K562 (cell line): ENCODE data around the gene ST3GAL3. TPM values are rescaled to one million over a fixed set of nuclear protein-coding genes. Genes with fewer than 3 reads are reported as not detected.

Experiments
- BMI1 ChIP-seq: fragments of 150-350 bp; IDR thresholded peaks from 2 replicates; pipeline ENCODE4 v1.6.1; 2014; ENCODE audit warnings: low read length
- ELF1 ChIP-seq: fragments of 200-800 bp; sonication (Bioruptor generic); IDR thresholded peaks from 2 replicates; pipeline ENCODE4 v1.6.1; 2016; ENCODE audit warnings: missing genetic modification characterization, missing compliant biosample characterization
- ELF4 ChIP-seq: fragments of 450-650 bp; formaldehyde crosslinking; IDR thresholded peaks from 2 replicates; pipeline ENCODE4 v1.4.0; 2022; ENCODE audit warnings: missing genetic modification characterization
- FUS ChIP-seq: fragments of 200-400 bp; formaldehyde crosslinking; optimal IDR thresholded peaks from 2 replicates; pipeline ENCODE3; 2017; ENCODE audit warnings: low read depth, low read length
- KDM1A ChIP-seq, 2 experiments: fragments of 450-650 bp; IDR thresholded peaks; 2 replicates each; pipeline ENCODE4 v1.6.1; 2016; ENCODE audit warnings: mild to moderate bottlenecking in 2 of 2
- KDM2B ChIP-seq: fragments of 250-450 bp; sonication (Bioruptor Pico); IDR thresholded peaks from 2 replicates; pipeline ENCODE4 v1.8.0; 2021; ENCODE audit warnings: mild to moderate bottlenecking, moderate library complexity
- KLF1 ChIP-seq: fragments of 450-650 bp; IDR thresholded peaks from 2 replicates; pipeline ENCODE4 v1.6.1; 2016; ENCODE audit warnings: missing genetic modification characterization, missing compliant biosample characterization
- KLF13 ChIP-seq: fragments of 450-650 bp; IDR thresholded peaks from 2 replicates; pipeline ENCODE4 v1.6.1; 2016; ENCODE audit warnings: missing genetic modification characterization, low read depth, mild to moderate bottlenecking, missing compliant biosample characterization, moderate library complexity, borderline replicate concordance
- KLF16 ChIP-seq: IDR thresholded peaks from 2 replicates; pipeline ENCODE4 v1.6.1; 2016; ENCODE audit warnings: antibody characterized with exemption
- LARP7 ChIP-seq: fragments of 450-650 bp; IDR thresholded peaks from 2 replicates; pipeline ENCODE4 v1.6.1; 2016
- MCM3 ChIP-seq: fragments of 450-650 bp; IDR thresholded peaks from 2 replicates; pipeline ENCODE4 v1.6.1; 2016
- MTF1 ChIP-seq: fragments of 250-450 bp; sonication (Bioruptor Pico); IDR thresholded peaks from 2 replicates; pipeline ENCODE4 v1.9.0; 2021; ENCODE audit warnings: moderate library complexity, mild to moderate bottlenecking, inconsistent platforms, borderline replicate concordance
- PPARD ChIP-seq: fragments of 250-450 bp; sonication (Bioruptor Pico); IDR thresholded peaks from 2 replicates; pipeline ENCODE4 v1.8.0; 2022; ENCODE audit warnings: inconsistent platforms, mild to moderate bottlenecking, moderate library complexity
- SAP30 ChIP-seq: fragments of 200-600 bp; sonication (generic); IDR thresholded peaks from 2 replicates; pipeline ENCODE4 v1.6.1; 2012; ENCODE audit warnings: borderline replicate concordance, low read depth, mild to moderate bottlenecking, moderate library complexity, low read length, control low read depth, inconsistent platforms; ENCODE audit not compliant: insufficient read depth, poor library complexity, severe bottlenecking
- TBL1XR1 ChIP-seq, 2 experiments: IDR thresholded peaks; 2 replicates each; pipeline ENCODE4 v1.6.1; 2012; ENCODE audit warnings: improper control_type of control experiment in 2 of 2, low read length in 2 of 2, mild to moderate bottlenecking in 1 of 2
- ZFX ChIP-seq: sonication (generic); formaldehyde crosslinking; IDR thresholded peaks from 2 replicates; pipeline ENCODE4 v1.8.0; 2022; ENCODE audit warnings: mild to moderate bottlenecking, missing genetic modification reagents, moderate library complexity
- ZKSCAN3 ChIP-seq: fragments of 250-450 bp; sonication (Bioruptor Pico); IDR thresholded peaks from 2 replicates; pipeline ENCODE4 v1.4.0; 2020
- ZNF133 ChIP-seq: fragments of 250-450 bp; sonication (Bioruptor Pico); IDR thresholded peaks from 2 replicates; pipeline ENCODE4 v1.4.0; 2020; ENCODE audit warnings: mild to moderate bottlenecking
- ZNF224 ChIP-seq: sonication (generic); formaldehyde crosslinking; IDR thresholded peaks from 2 replicates; pipeline ENCODE4 v1.8.0; 2022; ENCODE audit warnings: mild to moderate bottlenecking, missing genetic modification reagents
- ZNF24 ChIP-seq: fragments of 450-650 bp; IDR thresholded peaks from 2 replicates; pipeline ENCODE4 v1.6.1; 2016
- ZNF311 ChIP-seq: fragments of 250-450 bp; sonication (Bioruptor Pico); IDR thresholded peaks from 2 replicates; pipeline ENCODE4 v1.4.0; 2020; ENCODE audit warnings: mild to moderate bottlenecking, moderate library complexity
- polyA plus RNA-seq, 8 experiments: library from polyadenylated mRNA; depleted of rRNA in 4 of 8; stranded (reverse) in 5 of 8; unstranded in 3 of 8; fragments of >200 nt; fragmentation: Nextera tagmentation in 2 of 8; fragmentation: Illumina TruSeq in 1 of 8; extraction: Ambion mirVana in 2 of 8; extraction: Trizol in 1 of 8; gene quantifications; 2 replicates each; pipeline versions ENCODE4 v1.2.1 to v1.2.3, GENCODE V29; 2011 to 2014; ENCODE audit warnings: inconsistent platforms in 1 of 8, missing spikeins in 1 of 8
- total RNA-seq, 7 experiments: library from RNA; depleted of rRNA in 6 of 7; stranded (reverse); fragments of >200 nt in 6 of 7; fragmentation: Illumina TruSeq in 2 of 7; extraction: Trizol in 2 of 7; gene quantifications; 2 replicates each; pipeline versions ENCODE4 v1.2.1 to v1.2.3, GENCODE V29; 2011 to 2021; ENCODE audit warnings: low replicate concordance in 1 of 7
- TF ChIP-seq, protein P1 (sequence below): fragments of 250-450 bp; sonication (Bioruptor Pico); IDR thresholded peaks from 2 replicates; pipeline ENCODE4 v1.5.1; 2021; ENCODE audit warnings: mild to moderate bottlenecking
- TF ChIP-seq, protein P2 (sequence below): fragments of 250-450 bp; sonication (Bioruptor Pico); IDR thresholded peaks from 2 replicates; pipeline ENCODE4 v1.8.0; 2022; ENCODE audit warnings: inconsistent platforms
- TF ChIP-seq, protein P3 (sequence below), 2 experiments: fragments of 450-650 bp in 1 of 2; sonication (generic) in 1 of 2; formaldehyde crosslinking; conservative IDR thresholded peaks; 2 replicates each; pipeline versions ENCODE4 v1.4.0 to v1.8.1; 2020 to 2022; ENCODE audit warnings: mild to moderate bottlenecking in 1 of 2, missing genetic modification reagents in 1 of 2
- TF ChIP-seq, protein P4 (sequence below): sonication (generic); formaldehyde crosslinking; IDR thresholded peaks from 2 replicates; pipeline ENCODE4 v1.8.1; 2022; ENCODE audit warnings: missing genetic modification reagents

ST3GAL3 gene
- total and polyA plus RNA-seq, 9 of the 15 experiments (the other 6 are each of a cell fraction or from before 2014, with no cell fraction given), result 1.2 to 18.9 (median 11.0) TPM

DNA sequence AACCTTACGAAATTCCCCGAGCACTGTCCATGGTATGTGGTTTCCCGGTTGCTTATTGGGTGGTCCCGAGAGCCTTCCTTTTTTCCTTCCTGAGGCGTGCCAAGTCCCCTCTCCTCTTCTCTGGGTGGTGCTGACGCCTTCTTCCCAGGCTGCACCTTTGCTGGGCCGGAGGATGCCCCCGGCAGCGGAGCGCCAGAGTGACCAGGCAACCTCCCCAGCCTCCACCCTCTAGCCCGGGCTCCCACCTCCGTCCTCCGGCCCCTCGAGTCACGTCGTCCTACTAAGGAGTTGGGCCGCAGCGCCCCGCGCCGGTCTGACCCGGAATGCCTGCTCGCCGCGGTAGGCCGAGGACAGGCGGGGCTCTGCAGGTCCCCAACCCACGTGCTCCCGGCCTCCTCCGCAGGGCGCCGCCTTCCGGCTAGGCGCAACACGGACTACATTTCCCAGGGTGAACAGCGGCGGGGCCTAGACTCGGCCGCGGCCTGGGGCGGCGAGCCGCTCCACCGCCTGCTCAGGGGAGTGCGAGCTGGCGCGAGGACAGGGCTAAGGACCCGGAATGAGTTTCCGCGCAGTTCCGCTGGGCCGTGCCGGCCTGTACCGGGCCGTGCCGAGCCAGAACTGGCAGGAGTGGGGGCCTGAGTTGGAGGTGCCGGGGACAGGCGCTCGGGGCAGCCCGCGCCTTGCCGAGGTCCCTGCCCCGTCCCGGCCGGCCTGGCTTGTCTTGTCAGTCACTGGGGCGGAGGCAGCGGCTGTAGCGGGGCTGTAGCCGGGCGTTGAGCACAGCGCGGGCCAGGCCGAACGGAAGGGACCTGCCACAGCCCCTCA, 239.1 kb downstream of the ST3GAL3 start, which contains the start of gene IPO13 (continued):
- TF ChIP-seq ELF4 (CRISPR knock-in tag) (no peak), LARP7 (peak; percentile 83; the same call in 1 of the 2 replicates), KLF13 (tag) (peak; percentile 50; the same call in 1 of the 2 replicates), KDM2B (CRISPR knock-in tag) (peak; percentile 42; the same call in 1 of the 2 replicates), KLF16 (peak; percentile 58; the same call in 1 of the 2 replicates), PPARD (CRISPR knock-in tag) (no peak), ZKSCAN3 (no peak), ZNF24 (no peak; the same call in 1 of the 2 replicates), ELF1 (tag) (peak; percentile 98), MCM3 (no peak), ZNF224 (CRISPR knock-in tag) (no peak), FUS (peak; percentile 94), SAP30 (peak; percentile 89), BMI1 (no peak), KDM1A (IDR thresholded peaks at IDR 0.05) (no peak), MTF1 (CRISPR knock-in tag) (no peak), ZNF133 (no peak), KLF1 (tag) (peak; percentile 79; the same call in 1 of the 2 replicates), ZFX (CRISPR knock-in tag) (peak; percentile 98), TBL1XR1 (IDR thresholded peaks at IDR 0.05; ENCODE audit: low read length in 2 of 2) (peak in 1 of 2 experiments; percentile 72; a peak in 1 of 4 replicates), ZNF311 (no peak)
- TF ChIP-seq, protein P1, sequence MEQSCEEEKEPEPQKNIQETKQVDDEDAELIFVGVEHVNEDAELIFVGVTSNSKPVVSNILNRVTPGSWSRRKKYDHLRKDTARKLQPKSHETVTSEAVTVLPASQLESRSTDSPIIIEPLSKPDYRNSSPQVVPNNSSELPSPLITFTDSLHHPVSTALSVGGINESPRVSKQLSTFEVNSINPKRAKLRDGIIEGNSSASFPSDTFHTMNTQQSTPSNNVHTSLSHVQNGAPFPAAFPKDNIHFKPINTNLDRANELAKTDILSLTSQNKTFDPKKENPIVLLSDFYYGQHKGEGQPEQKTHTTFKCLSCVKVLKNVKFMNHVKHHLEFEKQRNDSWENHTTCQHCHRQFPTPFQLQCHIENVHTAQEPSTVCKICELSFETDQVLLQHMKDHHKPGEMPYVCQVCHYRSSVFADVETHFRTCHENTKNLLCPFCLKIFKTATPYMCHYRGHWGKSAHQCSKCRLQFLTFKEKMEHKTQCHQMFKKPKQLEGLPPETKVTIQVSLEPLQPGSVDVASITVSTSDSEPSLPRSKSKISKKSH (CRISPR knock-in tag), result no peak
- TF ChIP-seq, protein P2, sequence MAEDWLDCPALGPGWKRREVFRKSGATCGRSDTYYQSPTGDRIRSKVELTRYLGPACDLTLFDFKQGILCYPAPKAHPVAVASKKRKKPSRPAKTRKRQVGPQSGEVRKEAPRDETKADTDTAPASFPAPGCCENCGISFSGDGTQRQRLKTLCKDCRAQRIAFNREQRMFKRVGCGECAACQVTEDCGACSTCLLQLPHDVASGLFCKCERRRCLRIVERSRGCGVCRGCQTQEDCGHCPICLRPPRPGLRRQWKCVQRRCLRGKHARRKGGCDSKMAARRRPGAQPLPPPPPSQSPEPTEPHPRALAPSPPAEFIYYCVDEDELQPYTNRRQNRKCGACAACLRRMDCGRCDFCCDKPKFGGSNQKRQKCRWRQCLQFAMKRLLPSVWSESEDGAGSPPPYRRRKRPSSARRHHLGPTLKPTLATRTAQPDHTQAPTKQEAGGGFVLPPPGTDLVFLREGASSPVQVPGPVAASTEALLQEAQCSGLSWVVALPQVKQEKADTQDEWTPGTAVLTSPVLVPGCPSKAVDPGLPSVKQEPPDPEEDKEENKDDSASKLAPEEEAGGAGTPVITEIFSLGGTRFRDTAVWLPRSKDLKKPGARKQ, result no peak
- TF ChIP-seq, protein P3, sequence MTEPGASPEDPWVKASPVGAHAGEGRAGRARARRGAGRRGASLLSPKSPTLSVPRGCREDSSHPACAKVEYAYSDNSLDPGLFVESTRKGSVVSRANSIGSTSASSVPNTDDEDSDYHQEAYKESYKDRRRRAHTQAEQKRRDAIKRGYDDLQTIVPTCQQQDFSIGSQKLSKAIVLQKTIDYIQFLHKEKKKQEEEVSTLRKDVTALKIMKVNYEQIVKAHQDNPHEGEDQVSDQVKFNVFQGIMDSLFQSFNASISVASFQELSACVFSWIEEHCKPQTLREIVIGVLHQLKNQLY (CRISPR knock-in tag; conservative IDR thresholded peaks at IDR 0.05), result peak in 1 of 2 experiments; percentile 22; a peak in 1 of 4 replicates
- TF ChIP-seq, protein P4, sequence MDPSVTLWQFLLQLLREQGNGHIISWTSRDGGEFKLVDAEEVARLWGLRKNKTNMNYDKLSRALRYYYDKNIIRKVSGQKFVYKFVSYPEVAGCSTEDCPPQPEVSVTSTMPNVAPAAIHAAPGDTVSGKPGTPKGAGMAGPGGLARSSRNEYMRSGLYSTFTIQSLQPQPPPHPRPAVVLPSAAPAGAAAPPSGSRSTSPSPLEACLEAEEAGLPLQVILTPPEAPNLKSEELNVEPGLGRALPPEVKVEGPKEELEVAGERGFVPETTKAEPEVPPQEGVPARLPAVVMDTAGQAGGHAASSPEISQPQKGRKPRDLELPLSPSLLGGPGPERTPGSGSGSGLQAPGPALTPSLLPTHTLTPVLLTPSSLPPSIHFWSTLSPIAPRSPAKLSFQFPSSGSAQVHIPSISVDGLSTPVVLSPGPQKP, result no peak
